Activated CD4-positive, alpha-beta T cell treated with anti-CD3 and anti-CD28 coated beads, Interleukin-2, amount 50 U/mL, for 16 hours (primary cell): Measurements from ENCODE around the gene ANKRA2.

Experiments used
- DNase-seq: peaks from one replicate; pipeline ENCODE4 v3.0.0-alpha.2; 2020

ANKRA2 gene

GRCh38 chr5:73565139-73565968 is at the start of gene ANKRA2, which contains the start of gene UTP15:
TSS of gene ANKRA2 (minus strand) at chr5:73565639. CDS start at chr5:73562881, 2,758 bp downstream.
TSS of gene UTP15 (plus strand) at chr5:73565743. CDS start at chr5:73567345, 1,602 bp downstream.
- DNase-seq = peak; percentile 98

GRCh38 chr5:73615085-73615484 is 49.6 kb upstream of the ANKRA2 start:
- DNase-seq = no peak

GRCh38 chr5:73612799-73613198 is 47.4 kb upstream of the ANKRA2 start:
- DNase-seq = no peak

GRCh38 chr5:73607228-73607627 is 41.8 kb upstream of the ANKRA2 start:
- no peak for DNase-seq

GRCh38 chr5:73606206-73606753 is 40.8 kb upstream of the ANKRA2 start:
- DNase-seq = no peak

GRCh38 chr5:73605223-73606087 is 40.0 kb upstream of the ANKRA2 start:
- DNase-seq = no peak

- DNase-seq = no peak
These were observed 38.6 kb upstream of the ANKRA2 start for GRCh38 chr5:73603998-73604397.

- DNase-seq = no peak
These were observed 33.9 kb upstream of the ANKRA2 start for GRCh38 chr5:73599380-73599779.

- peak; percentile 18 for DNase-seq
These were observed 31.4 kb upstream of the ANKRA2 start for GRCh38 chr5:73596705-73597328.

GRCh38 chr5:73592551-73592950 is 27.1 kb upstream of the ANKRA2 start:
- DNase-seq = no peak

GRCh38 chr5:73591698-73592501 is 26.5 kb upstream of the ANKRA2 start:
- no peak for DNase-seq

GRCh38 chr5:73591102-73591695 is 25.8 kb upstream of the ANKRA2 start:
- peak; percentile 73 for DNase-seq

GRCh38 chr5:73587923-73588322 is 22.5 kb upstream of the ANKRA2 start:
- no peak for DNase-seq

GRCh38 chr5:73582285-73583145 is 17.1 kb upstream of the ANKRA2 start:
- no peak for DNase-seq

GRCh38 chr5:73565969-73566547 is 619 bp upstream of the ANKRA2 start:
- DNase-seq = peak; percentile 4

GRCh38 chr5:73564675-73565074 is 764 bp downstream of the ANKRA2 start:
- DNase-seq = no peak

- DNase-seq = no peak
These were observed 1.4 kb downstream of the ANKRA2 start for GRCh38 chr5:73564018-73564417.

GRCh38 chr5:73558950-73559349 is 6.5 kb downstream of the ANKRA2 start:
- DNase-seq = no peak

GRCh38 chr5:73552642-73553041 is 12.8 kb downstream of the ANKRA2 start:
- no peak for DNase-seq

GRCh38 chr5:73550016-73550415 is 15.4 kb downstream of the ANKRA2 start:
- no peak for DNase-seq
